SK-N-SH (cell line): ENCODE results near the gene ZNF189. TPM values are rescaled to one million over a fixed set of nuclear protein-coding genes. Genes with fewer than 3 reads are reported as not detected.

Experiments used
- CTCF ChIA-PET: fragments of 300-600, 350-600 bp; formaldehyde crosslinking; extraction: SDS; loops from one replicate; lab custom pipeline; 2021; lab: Yijun Ruan, JAX
- POLR2A ChIA-PET: fragments of 350-600 bp; sonication (Branson Sonifier 250); formaldehyde crosslinking; extraction: SDS; loops from one replicate; lab custom pipeline; 2020; ENCODE audit warnings: antibody characterized with exemption, inconsistent platforms; lab: Yijun Ruan, JAX
- DNase-seq: peaks from one replicate; pipeline ENCODE4 v3.0.0; 2012
- H2AFZ ChIP-seq: fragments of 200-600 bp; sonication (generic); 2 replicates; pipeline ENCODE4 v1.8.1; 2016; ENCODE audit warnings: antibody characterized with exemption, mild to moderate bottlenecking, low read depth
- H3F3A ChIP-seq: fragments of 200-600 bp; sonication (generic); replicated peaks from 2 replicates; pipeline ENCODE3; 2016; ENCODE audit warnings: antibody characterized with exemption, mild to moderate bottlenecking; ENCODE audit not compliant: insufficient read depth
- H3K27ac ChIP-seq, 2 experiments: fragments of 200-500 bp in 1 of 2; fragments of 200-600 bp in 1 of 2; sonication (Bioruptor generic) in 1 of 2; sonication (generic), shearing (Covaris generic) in 1 of 2; 2 replicates each; pipeline versions ENCODE4 v1.5.1 to v1.6.1; 2014 to 2016; ENCODE audit warnings: low read depth in 2 of 2, inconsistent platforms in 1 of 2, low read length in 1 of 2, mild to moderate bottlenecking in 1 of 2, mixed read lengths in 1 of 2
- H3K27me3 ChIP-seq: fragments of 200-600 bp; sonication (generic), shearing (Covaris generic); 2 replicates; pipeline ENCODE4 v1.6.1; 2016; ENCODE audit warnings: mixed run types; ENCODE audit not compliant: insufficient read depth
- H3K36me3 ChIP-seq, 2 experiments: fragments of 200-500 bp in 1 of 2; fragments of 200-600 bp in 1 of 2; sonication (Bioruptor generic) in 1 of 2; sonication (generic) in 1 of 2; replicated peaks in 1 of 2; 2 replicates each; pipeline versions ENCODE3 to v1.5.1; 2014 to 2016; ENCODE audit warnings: low read length in 1 of 2, mild to moderate bottlenecking in 1 of 2; ENCODE audit not compliant: insufficient read depth in 2 of 2, control insufficient read depth in 1 of 2
- H3K4me1 ChIP-seq, 2 experiments: fragments of 200-500 bp in 1 of 2; fragments of 200-600 bp in 1 of 2; sonication (Bioruptor generic) in 1 of 2; sonication (generic), shearing (Covaris generic) in 1 of 2; 2 replicates each; pipeline versions ENCODE4 v1.5.1 to v1.6.1; 2014 to 2016; ENCODE audit warnings: low read depth in 1 of 2, low read length in 1 of 2, mixed run types in 1 of 2; ENCODE audit not compliant: insufficient read depth in 2 of 2, control insufficient read depth in 1 of 2
- H3K4me2 ChIP-seq: fragments of 200-600 bp; sonication (generic), shearing (Covaris generic); 2 replicates; pipeline ENCODE4 v1.6.1; 2017; ENCODE audit warnings: mixed run types
- H3K4me3 ChIP-seq, 2 experiments: fragments of 200-500 bp in 1 of 2; fragments of 200-600 bp in 1 of 2; sonication (Bioruptor generic) in 1 of 2; sonication (generic), shearing (Covaris generic) in 1 of 2; 2 replicates each; pipeline versions ENCODE4 v1.5.1 to v1.8.1; 2014 to 2016; ENCODE audit warnings: low read depth in 2 of 2, inconsistent platforms in 1 of 2, low read length in 1 of 2, mild to moderate bottlenecking in 1 of 2, mixed read lengths in 1 of 2, moderate library complexity in 1 of 2
- H3K79me2 ChIP-seq: fragments of 200-600 bp; sonication (generic); 2 replicates; pipeline ENCODE4 v1.8.1; 2017; ENCODE audit warnings: mild to moderate bottlenecking; ENCODE audit not compliant: insufficient read depth
- H3K9ac ChIP-seq: fragments of 200-600 bp; sonication (generic); 2 replicates; pipeline ENCODE4 v1.6.1; 2017; ENCODE audit warnings: mixed run types
- H3K9me2 ChIP-seq: fragments of 200-600 bp; sonication (generic); 2 replicates; pipeline ENCODE4 v1.6.1; 2017; ENCODE audit warnings: mixed run types
- H3K9me3 ChIP-seq: fragments of 200-600 bp; sonication (generic); 2 replicates; pipeline ENCODE4 v1.6.1; 2017; ENCODE audit warnings: mixed run types, mild to moderate bottlenecking, moderate library complexity
- H4K20me1 ChIP-seq: fragments of 200-600 bp; sonication (generic); 2 replicates; pipeline ENCODE4 v1.6.1; 2017; ENCODE audit warnings: mild to moderate bottlenecking, mixed run types; ENCODE audit not compliant: insufficient read depth
- RCOR1 ChIP-seq: fragments of 150-350 bp; IDR thresholded peaks from 2 replicates; pipeline ENCODE4 v1.6.1; 2017; ENCODE audit warnings: antibody characterized with exemption, low read length
- RXRA ChIP-seq: IDR thresholded peaks from 2 replicates; pipeline ENCODE4 v1.4.0; 2012; ENCODE audit warnings: low read depth, mild to moderate bottlenecking, borderline replicate concordance
- TAF1 ChIP-seq: IDR thresholded peaks from 2 replicates; pipeline ENCODE4 v1.6.1; 2012; ENCODE audit warnings: low read depth, mild to moderate bottlenecking, low read length, moderate library complexity, borderline replicate concordance
- WGBS: methylation state at CpG from one replicate; pipeline ENCODE4 v1.1.6; 2017; ENCODE audit warnings: low lambda C conversion rate; 5-methylcytosine and 5-hydroxymethylcytosine counted together
- polyA plus RNA-seq, 3 experiments: library from polyadenylated mRNA; depleted of rRNA; stranded (reverse); fragments of >200 nt; gene quantifications; 2 replicates each; pipeline ENCODE4 v1.2.3, GENCODE V29; 2012
- TF ChIP-seq, protein P1 (sequence below): IDR thresholded peaks from 2 replicates; pipeline ENCODE4 v1.6.1; 2012; ENCODE audit warnings: mild to moderate bottlenecking, low read depth, low read length, moderate library complexity
- TF ChIP-seq, protein P2 (sequence below): IDR thresholded peaks from 2 replicates; pipeline ENCODE4 v1.4.0; 2012; ENCODE audit warnings: low read depth
- TF ChIP-seq, protein P3 (sequence below): IDR thresholded peaks from 2 replicates; pipeline ENCODE4; 2012

ZNF189 gene
- polyA plus RNA-seq, 1 of the 3 experiments (the other 2 are of a cell fraction): 2.9 TPM

DNA sequence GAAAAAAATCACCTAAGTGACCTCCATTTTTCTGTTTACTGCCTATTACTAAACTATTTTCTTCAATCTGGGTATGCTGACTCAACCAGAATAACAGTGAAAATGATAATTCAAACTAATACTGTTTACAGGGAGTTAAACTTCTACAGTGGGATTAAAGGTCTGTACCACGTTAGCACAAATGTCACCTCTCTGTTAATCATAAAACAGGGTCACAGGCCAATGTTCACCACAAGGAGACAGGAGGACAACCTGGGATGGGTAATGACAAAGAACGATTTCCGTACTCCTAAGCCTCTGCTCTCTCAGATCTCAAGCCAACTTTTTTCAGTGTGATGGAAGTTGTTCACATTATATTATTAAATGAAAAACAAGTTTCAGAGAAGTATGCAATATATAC lies 34.6 kb downstream of the ZNF189 start:
- H3K4me3 ChIP-seq: no peak overlapping the region
- no peaks in the 10 kb centered on the region for H3K79me2 ChIP-seq
- no peak overlapping the region for H3K9ac ChIP-seq
- no peaks in the 10 kb centered on the region for H3K9me3 ChIP-seq
- 57% methylated on average over 3 of the region's 3 CpGs for WGBS
- ChIA-PET POLR2A (no interaction called here), CTCF (interaction anchor here (1.9 to 3.0 kb wide), 2 partner anchors 16 to 26 kb away, joined by 11 to 20 read pairs; no protein-coding TSS in a partner anchor)
- H3K9me2 ChIP-seq: no peaks in the 10 kb centered on the region
- no peaks in the 10 kb centered on the region for H4K20me1 ChIP-seq
- no peak for DNase-seq
- no peak overlapping the region for H3K4me2 ChIP-seq
- no peaks in the 10 kb centered on the region for H3F3A ChIP-seq
- no peak for TF ChIP-seq RXRA
- TF ChIP-seq, protein P1, sequence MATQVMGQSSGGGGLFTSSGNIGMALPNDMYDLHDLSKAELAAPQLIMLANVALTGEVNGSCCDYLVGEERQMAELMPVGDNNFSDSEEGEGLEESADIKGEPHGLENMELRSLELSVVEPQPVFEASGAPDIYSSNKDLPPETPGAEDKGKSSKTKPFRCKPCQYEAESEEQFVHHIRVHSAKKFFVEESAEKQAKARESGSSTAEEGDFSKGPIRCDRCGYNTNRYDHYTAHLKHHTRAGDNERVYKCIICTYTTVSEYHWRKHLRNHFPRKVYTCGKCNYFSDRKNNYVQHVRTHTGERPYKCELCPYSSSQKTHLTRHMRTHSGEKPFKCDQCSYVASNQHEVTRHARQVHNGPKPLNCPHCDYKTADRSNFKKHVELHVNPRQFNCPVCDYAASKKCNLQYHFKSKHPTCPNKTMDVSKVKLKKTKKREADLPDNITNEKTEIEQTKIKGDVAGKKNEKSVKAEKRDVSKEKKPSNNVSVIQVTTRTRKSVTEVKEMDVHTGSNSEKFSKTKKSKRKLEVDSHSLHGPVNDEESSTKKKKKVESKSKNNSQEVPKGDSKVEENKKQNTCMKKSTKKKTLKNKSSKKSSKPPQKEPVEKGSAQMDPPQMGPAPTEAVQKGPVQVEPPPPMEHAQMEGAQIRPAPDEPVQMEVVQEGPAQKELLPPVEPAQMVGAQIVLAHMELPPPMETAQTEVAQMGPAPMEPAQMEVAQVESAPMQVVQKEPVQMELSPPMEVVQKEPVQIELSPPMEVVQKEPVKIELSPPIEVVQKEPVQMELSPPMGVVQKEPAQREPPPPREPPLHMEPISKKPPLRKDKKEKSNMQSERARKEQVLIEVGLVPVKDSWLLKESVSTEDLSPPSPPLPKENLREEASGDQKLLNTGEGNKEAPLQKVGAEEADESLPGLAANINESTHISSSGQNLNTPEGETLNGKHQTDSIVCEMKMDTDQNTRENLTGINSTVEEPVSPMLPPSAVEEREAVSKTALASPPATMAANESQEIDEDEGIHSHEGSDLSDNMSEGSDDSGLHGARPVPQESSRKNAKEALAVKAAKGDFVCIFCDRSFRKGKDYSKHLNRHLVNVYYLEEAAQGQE: no peak
- TF ChIP-seq, protein P2, sequence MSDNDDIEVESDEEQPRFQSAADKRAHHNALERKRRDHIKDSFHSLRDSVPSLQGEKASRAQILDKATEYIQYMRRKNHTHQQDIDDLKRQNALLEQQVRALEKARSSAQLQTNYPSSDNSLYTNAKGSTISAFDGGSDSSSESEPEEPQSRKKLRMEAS: no peak
- TF ChIP-seq, all 33 proteins: peak for 0
- Histone ChIP-seq H3K4me1 (no peaks in the 10 kb centered on the region; a peak in 1 of 4 replicates), H3K27me3 (no peaks in the 10 kb centered on the region; the same call in 1 of the 2 replicates), H2AFZ (no peak overlapping the region), H3K36me3 (no peaks in the 10 kb centered on the region), H3K27ac (no peak overlapping the region)

DNA sequence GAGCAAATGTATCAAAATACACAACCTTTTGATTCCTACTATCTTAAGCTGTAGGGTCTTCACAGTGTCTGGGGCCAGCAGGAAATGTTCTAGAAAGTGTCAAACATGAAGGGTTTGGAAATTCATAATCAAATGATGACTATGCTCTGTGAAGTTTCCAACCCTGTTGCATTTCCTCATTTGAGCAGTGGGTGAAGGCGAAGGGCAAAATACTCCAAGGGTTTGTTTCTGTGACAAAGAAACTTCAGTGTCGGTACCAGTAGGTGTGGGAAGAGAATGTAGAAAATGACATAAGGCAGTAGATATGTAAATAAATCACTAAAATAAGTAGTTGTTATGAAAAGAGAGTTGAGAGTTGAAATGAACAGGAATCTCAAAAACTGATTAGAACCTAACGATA lies 36.3 kb downstream of the ZNF189 start:
- no peak for DNase-seq
- no peak overlapping the region for H3K9ac ChIP-seq
- no peak overlapping the region for H2AFZ ChIP-seq
- CTCF ChIA-PET: interaction anchor here (1.5 kb wide), 1 partner anchor 14 kb away, joined by 9 read pairs; no protein-coding TSS in a partner anchor
- H3K79me2 ChIP-seq: no peaks in the 10 kb centered on the region
- H3K9me2 ChIP-seq: no peaks in the 10 kb centered on the region
- H3K4me3 ChIP-seq: no peak overlapping the region
- no peaks in the 10 kb centered on the region; a peak in 1 of 4 replicates for H3K4me1 ChIP-seq
- H3F3A ChIP-seq: no peaks in the 10 kb centered on the region
- no peaks in the 10 kb centered on the region for H3K9me3 ChIP-seq
- H3K27ac ChIP-seq: no peak overlapping the region
- TF ChIP-seq, protein P3, sequence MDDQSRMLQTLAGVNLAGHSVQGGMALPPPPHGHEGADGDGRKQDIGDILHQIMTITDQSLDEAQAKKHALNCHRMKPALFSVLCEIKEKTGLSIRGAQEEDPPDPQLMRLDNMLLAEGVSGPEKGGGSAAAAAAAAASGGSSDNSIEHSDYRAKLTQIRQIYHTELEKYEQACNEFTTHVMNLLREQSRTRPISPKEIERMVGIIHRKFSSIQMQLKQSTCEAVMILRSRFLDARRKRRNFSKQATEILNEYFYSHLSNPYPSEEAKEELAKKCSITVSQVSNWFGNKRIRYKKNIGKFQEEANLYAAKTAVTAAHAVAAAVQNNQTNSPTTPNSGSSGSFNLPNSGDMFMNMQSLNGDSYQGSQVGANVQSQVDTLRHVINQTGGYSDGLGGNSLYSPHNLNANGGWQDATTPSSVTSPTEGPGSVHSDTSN: no peak
- no peak for TF ChIP-seq RCOR1
- no peak for TF ChIP-seq TAF1
- no peaks in the 10 kb centered on the region for H4K20me1 ChIP-seq
- WGBS: 64% methylated on average over 3 of the region's 3 CpGs
- H3K4me2 ChIP-seq: no peak overlapping the region
- H3K36me3 ChIP-seq: no peaks in the 10 kb centered on the region
- no peaks in the 10 kb centered on the region; the same call in 1 of the 2 replicates for H3K27me3 ChIP-seq
- POLR2A ChIA-PET: no interaction called here
